Astrocyte of the spinal cord (primary cell): ENCODE results near the gene SLC38A2.

Experiments
- DNase-seq: peaks from one replicate; pipeline ENCODE4 v3.0.0; 2011; ENCODE audit warnings: low read depth, low spot score
- H3K4me3 ChIP-seq: 2 replicates; pipeline ENCODE4 v1.5.1; 2011; ENCODE audit warnings: low read depth, mild to moderate bottlenecking, low read length, moderate library complexity
- in situ Hi-C: cut with HindIII; loops from 2 replicates; pipeline ENCODE4 v1.10.0; 2017; ENCODE audit warnings: low sequenced_read_pairs
- TF ChIP-seq, protein P1 (sequence below): IDR thresholded peaks from 2 replicates; pipeline ENCODE4 v1.5.1; 2012; ENCODE audit warnings: low read depth, mild to moderate bottlenecking, low read length, inconsistent platforms

Gene SLC38A2

DNA sequence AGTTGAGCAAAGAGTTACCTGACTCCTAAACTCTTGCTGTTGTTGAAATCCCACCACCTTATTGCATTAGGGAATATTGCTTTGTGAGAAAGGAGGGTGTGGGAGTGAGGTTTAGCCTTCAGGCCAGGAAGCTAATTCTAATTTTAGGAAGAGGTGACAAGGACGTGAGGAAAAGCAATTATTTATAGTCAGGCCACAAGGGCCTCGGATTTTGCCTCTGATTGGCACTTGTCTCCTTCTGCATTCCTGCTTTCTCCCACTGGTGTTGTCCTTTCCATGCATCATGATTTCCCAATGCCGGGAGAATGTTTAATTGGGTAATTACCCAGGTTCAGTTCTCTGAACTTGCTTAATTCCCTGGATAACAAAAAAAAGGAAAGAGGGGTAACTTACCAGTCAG lies 37.9 kb upstream of the SLC38A2 start:
- DNase-seq = no peak
- no peak overlapping the region for H3K4me3 ChIP-seq
- in situ Hi-C loops = no loop called here
- TF ChIP-seq, protein P1, sequence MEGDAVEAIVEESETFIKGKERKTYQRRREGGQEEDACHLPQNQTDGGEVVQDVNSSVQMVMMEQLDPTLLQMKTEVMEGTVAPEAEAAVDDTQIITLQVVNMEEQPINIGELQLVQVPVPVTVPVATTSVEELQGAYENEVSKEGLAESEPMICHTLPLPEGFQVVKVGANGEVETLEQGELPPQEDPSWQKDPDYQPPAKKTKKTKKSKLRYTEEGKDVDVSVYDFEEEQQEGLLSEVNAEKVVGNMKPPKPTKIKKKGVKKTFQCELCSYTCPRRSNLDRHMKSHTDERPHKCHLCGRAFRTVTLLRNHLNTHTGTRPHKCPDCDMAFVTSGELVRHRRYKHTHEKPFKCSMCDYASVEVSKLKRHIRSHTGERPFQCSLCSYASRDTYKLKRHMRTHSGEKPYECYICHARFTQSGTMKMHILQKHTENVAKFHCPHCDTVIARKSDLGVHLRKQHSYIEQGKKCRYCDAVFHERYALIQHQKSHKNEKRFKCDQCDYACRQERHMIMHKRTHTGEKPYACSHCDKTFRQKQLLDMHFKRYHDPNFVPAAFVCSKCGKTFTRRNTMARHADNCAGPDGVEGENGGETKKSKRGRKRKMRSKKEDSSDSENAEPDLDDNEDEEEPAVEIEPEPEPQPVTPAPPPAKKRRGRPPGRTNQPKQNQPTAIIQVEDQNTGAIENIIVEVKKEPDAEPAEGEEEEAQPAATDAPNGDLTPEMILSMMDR = no peak

DNA sequence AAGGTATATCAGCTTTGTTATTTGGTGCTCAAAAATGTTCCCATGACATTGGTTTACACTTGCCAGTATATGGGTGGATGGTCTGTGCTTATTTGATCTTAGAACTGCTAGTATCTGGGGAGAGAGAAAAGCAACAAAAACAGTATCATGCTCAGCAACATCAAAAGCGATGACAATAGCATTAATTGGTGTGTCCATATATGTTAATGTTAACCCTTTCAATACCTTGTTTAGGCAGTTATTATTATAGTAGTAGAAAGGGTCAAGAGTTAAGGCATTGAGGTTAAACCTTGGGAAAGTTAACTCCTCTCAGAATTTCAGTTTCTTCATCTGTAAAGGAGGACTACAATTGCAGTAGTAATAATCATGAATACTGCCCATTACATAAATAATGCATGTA lies 37.4 kb upstream of the SLC38A2 start:
- DNase-seq = no peak
- in situ Hi-C loops = no loop called here
- H3K4me3 ChIP-seq = no peak overlapping the region
- TF ChIP-seq, protein P1 = no peak

DNA sequence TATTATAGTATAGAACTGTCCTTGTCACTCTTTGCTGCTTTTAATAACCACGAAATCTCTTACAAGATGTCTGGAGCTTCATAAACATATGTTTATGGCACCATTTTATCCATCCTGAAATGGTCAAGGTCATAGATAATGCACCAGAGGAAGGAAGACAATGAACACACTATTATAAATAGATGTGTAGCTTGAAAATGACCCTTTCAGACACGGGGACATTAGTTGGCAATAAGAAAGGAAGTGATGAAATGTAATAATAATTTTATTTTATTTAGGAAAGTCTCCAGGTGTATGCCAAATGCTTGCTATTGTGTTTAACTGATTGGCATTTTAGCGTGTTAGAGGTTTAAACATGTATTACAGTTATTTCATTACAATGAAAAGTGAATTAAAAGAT lies 36.8 kb upstream of the SLC38A2 start:
- H3K4me3 ChIP-seq = no peak overlapping the region
- in situ Hi-C loops = no loop called here
- TF ChIP-seq, protein P1 = no peak
- no peak for DNase-seq

DNA sequence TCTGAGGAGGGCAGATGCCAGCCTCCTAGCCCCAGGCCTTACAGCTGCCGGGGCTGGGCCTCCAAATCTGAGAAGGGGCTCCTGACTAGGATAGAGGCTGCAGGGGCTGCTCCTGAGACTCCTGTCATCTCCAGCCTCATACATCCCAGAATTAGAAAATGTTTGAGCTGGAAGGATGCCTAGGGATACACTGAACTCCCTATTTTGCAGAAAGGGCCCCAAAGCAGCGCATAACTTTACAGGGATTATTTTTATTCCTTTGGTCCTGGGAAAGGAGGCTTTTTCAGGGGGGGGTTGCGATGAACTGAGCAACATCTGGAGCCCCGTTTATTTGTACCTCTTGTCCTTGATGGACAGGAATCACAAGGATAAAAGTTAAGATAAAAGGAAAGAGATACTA lies 35.9 kb upstream of the SLC38A2 start:
- DNase-seq = no peak
- in situ Hi-C loops = no loop called here
- TF ChIP-seq, protein P1 = no peak
- H3K4me3 ChIP-seq = no peak overlapping the region

DNA sequence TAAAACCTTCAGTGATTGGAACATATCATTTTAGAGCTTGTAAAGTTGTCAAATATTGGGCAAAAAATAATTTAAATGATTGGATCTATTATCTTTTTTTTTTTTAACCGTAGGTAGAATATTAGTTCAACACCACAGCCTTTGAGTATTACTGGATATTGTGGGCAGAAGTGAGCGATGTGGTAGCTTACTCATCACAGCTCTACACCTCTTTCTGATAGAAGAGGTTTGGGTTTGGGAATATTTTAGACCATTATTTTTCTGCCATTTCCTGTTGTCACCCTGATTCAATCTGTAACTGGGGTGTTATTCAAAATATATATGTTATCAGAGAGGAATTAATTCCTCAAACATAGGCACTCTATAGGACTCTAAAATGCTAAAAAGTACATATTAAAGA lies 34.8 kb upstream of the SLC38A2 start:
- TF ChIP-seq, protein P1 = no peak
- no peak overlapping the region for H3K4me3 ChIP-seq
- DNase-seq = no peak
- in situ Hi-C loops = no loop called here

DNA sequence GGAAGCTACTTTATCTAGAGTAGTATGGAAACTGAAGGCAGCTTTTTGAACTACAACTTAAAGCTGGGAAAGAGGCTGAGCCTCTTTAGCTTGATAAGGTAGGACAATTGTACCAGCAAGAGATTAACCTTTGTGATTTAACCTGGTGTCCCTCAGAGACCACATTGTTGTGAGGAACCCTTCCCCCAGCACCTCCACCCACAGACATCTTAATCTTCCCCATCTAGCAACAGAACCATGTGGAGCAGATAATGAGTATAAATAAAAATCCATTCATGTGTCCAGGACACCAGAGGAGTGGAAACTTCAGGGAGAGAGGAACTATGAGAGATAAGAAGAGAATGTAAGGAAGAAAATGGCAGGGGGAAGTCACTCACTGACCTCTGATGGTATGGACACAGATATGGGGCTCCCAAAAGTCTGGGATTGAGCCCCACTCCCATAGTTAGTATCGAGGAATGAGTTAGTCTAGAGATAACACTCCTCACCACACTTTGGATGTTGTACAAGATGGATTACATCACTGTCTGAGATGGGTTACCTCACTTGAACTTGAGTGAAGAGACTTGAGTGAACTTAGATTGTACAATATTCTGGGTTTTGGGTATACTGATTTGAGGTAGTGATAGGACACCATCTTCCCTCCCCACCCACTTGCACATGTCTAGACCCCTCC lies 33.9 kb upstream of the SLC38A2 start:
- TF ChIP-seq, protein P1 = no peak
- in situ Hi-C loops = no loop called here
- H3K4me3 ChIP-seq = no peak overlapping the region
- no peak for DNase-seq
